HK-2 (cell line): ENCODE measurements around the gene FGF13.
A peak's percentile ranks its signal among the peaks of the same experiment; 100 is the strongest.

Experiments used
- DNase-seq: peaks from one replicate; pipeline ENCODE4 v3.0.0-alpha.2; 2018; ENCODE audit not compliant: unreplicated experiment

The FGF13 gene

DNA sequence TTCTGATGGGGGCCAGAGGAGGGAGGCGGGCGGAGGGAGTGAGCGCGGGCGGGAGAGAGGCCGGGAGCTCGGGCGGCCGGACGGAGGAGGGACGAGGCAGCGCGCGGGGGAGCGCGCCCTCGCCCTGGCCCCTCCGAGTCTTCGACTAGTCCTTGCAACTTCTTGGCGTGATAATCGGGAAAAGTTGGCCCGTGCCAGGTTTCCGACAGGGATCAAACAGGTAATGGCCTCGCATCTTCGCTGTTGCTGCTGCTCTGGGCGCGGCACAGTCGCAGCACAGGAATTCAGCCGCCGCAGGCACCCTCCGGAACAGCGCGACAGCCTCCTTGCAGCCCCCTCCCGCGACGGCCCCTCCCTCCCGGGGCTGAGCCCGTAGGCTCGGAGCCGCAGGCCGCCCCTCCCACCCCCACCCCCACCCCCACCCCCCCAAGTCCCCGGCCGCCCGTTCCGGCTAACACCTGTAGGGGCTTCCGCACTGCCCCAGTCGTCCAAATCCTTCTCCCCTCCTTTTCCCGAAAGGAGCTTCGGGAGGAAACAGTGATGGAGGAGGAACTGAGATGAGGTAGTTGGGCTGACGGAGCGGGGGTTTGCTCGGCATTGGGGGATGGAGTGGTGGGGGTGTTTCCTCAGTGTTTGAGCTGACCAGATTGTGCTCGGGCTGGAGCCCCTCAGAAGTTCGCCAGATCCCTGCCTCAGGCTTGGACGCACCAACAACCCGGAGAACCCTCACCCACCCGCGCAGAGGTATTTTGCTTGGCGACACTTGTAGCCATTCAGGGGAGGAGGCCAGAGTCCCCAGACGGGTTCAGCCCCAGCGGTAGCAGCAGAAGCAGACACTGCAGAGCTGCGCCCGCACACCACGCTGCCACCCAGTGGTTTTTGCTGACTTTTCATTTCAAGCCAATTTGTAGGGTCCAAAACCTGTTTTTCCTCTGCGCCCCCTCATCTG, at the start of gene FGF13:
TSS of gene FGF13 (minus strand) at position 319 of the 949 bp plus-strand sequence. CDS start 714 bp downstream, outside the sequence.
- DNase-seq, result peak; percentile 10

DNA sequence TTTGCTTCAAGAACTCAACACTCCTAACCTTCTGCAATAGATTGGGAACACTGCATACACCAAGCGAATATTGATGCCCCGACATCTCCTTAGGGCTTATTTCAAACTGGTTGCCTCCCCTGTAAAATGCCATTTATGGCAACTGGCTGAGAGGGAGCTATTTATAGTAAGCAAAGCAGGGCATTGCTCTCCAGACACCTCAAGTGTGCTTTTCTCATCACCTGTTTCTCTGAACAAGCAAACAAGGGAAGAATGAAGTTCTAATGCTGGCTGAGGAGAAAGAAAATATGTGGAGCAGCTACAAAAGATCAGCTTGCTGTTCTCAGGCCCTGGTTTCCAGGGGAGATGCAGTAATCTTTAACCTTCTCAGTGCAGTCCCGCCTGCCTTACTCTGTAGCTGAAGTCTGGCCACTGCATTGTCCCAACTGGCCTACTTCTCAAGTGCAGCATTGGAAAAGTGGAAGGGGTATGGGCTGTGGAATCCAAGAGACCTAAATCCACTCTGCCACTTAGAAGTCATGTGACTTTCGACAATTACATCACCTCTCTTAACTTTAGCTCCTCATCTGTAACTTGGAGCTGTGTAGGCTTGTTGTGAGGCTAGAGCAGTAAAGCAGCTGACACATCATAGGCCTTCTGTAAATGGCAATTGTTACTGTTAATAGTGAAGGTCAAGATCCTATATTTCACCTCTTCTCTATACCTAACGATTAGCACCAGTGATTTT, 47.9 kb upstream of the FGF13 start:
- DNase-seq, result no peak

DNA sequence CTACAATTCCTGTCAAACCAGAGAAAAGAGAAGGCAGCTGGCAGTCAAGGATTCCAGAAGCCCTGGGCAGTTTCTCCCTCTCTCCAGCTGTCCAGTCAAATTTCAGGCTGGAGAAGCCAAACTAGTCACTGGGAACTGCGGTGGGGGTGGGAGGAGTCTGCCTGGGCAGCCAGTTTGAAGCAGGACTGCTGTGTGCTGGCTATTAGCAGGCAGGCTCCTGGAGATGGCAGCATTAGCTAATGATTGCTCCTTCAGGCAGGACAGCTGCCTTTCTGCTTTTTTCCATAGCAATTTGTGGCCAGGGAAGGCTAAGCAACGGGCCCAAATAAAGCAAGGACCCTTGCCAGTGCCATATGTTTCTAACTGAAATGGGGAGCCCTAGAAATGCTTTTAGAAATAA, 44.7 kb upstream of the FGF13 start:
- peak; percentile 10 for DNase-seq

DNA sequence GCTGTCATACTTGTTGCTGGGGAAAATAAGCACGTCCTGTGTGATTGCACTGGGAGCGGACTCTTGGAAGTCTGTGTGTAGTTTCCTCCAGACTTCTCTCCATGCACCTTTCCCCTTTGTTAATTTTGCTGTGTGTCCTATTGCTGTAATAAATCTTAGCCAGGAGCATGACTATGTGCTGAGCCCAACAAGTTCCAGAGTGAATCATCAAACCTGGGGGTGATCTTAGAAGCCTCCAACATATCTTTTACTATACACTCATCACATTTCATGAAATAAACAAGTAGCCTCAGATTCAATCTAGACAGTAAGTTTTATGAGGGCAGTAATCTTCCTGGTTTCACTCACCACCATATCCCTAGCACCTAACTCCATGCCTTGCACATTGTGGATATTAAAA, 43.3 kb upstream of the FGF13 start:
- no peak for DNase-seq

DNA sequence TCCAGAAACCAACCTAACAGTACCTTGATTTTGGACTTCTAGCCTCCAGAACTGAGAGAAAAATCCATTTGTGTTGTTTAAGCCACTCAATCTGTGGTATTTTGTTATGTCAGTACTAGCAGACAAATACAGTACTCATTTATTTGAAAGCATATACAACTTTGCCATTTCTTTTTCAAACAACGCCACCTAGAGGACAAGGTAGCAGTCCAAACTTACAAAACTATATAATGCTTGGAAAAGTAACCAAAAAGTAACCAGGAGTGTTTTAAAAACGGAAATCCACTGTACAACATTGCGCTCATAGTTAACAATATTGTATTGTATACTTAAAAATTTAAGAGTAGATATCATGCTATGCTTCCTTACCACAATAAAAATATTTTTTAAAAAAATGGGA, 37.0 kb upstream of the FGF13 start:
- no peak for DNase-seq

DNA sequence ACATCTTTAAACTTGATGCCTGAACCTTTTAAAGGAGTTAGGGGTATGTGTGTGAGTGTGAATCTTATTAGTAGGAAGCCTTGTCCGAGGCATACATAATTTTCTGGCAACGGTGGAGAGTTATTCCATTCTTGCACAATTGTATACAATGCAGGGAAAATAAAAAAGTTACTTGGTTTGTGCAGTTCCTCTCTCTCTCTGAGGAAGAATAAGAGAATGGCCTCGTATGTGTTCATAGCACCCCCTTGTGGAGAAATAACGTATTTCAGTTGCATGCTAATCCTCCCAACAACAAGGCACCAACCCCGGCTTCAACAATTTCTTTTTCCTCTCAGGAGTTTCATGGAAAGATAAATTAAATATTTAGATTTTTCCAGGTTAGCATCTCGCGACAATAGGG, 33.7 kb upstream of the FGF13 start:
- no peak for DNase-seq

DNA sequence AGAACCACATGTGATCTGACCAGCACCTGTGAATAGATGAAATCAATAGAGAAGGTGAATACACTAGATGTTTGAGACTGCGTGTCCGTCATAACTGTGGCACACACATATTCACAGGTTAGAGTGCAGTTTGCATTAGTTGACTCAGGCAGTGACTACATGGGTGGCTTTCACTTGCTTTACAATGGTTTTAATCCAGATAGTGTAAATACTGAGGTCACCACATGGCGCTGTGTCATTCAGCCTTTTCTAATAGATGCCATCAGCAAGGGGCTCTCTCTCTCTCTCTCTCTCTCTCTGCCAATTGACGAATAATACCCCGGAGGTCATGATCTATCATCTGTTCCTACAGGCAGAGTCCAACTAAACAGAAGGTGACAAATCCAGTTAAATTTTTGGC, 30.7 kb upstream of the FGF13 start:
- DNase-seq, result no peak

DNA sequence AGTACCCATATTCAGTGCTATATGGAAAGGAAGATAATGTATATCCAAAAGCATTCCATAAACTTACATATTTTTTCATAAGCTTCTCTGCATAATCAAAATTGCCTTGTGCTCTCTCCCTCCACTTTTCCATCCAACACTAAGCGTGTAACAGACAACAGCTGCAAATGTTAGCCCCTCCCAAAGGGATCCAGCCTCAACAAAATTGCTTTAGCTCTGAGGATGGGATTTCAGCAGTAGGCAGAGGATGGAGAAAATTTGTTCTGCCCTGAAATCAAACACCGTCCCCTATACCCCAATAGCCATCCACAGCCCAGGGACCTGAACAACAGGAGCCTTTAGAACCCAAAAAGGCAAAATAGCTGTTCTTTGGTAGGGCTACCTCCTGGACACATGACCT, 28.8 kb upstream of the FGF13 start:
- no peak for DNase-seq

DNA sequence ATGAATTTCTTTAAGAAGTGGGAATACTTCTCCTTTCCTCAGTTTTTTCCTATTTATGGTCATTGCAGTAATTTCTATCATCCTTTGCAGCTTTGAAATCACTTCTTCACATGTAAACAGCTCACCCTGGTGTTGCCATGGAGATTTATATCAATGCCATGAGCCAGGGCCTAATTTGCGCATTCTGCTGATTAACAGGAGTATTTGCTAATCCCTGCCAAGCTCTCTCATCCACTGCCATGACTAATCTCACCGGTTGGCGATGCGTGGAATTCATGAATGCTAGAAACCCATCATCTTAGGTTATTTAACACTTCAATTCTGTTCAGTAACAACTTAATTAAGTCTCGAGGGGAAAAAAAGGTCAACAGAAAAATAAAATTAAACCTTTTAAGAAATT, 11.8 kb upstream of the FGF13 start:
- DNase-seq, result no peak

DNA sequence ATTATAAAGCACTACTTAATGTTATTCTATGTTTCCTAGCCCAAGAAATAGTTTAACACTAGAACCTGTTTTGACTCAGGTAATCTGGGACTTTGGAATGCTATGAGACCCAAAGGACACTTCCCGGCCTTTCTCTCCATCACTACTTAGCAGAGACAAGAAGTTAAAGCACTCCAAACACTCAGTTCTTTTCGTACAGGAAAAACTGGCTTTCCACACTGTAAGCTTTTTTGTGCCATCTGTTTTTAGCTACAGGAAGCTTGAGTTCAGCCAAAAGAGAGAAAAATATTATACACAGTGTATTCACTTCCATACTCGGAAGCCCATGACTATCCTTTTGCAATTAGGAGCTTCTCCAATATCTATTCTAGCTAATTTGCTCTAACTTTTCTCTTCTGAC, 7.9 kb upstream of the FGF13 start:
- DNase-seq, result no peak

DNA sequence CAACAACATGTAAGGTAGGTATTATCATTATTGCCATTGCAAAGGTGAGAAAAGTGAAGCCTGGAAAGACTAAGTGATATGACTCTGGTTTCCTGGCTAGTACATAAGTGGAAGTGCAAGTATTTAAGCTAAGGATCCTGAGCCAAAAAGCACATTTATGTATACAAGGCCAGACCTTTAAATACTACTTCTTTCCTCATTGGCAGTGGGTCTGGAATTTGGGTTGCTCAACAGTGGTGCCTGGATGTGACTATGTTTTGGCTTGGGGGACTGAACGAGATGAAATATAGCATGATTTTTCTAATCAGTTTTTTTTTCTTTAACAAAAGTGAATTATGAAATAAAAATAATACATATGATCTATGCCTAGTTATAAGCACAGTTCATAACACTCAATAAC, 7.4 kb upstream of the FGF13 start:
- no peak for DNase-seq

DNA sequence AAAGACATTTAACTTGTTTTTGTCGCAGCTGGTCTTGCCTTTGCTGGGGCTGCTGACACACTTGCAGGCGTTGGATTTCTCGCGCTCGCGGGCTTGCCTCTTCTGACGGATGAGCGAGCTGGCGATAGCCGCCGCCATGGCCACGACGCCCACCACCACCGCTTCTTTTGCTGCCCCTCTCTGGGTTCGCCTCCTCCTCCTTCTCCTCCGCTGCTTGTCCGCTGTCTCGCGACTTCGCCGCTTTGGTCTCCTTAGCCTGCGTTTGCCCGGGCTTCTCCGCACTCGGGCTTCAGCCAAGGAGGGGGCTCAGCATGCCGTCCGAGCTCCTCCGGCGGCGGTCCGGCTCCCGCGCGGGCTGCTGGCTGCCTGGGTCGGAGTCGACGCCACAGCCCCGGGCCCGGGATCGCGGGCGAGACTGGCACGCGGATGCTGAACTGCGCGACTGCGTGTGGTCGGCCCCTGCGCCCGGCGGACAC, 613 bp downstream of the FGF13 start:
- no peak for DNase-seq

DNA sequence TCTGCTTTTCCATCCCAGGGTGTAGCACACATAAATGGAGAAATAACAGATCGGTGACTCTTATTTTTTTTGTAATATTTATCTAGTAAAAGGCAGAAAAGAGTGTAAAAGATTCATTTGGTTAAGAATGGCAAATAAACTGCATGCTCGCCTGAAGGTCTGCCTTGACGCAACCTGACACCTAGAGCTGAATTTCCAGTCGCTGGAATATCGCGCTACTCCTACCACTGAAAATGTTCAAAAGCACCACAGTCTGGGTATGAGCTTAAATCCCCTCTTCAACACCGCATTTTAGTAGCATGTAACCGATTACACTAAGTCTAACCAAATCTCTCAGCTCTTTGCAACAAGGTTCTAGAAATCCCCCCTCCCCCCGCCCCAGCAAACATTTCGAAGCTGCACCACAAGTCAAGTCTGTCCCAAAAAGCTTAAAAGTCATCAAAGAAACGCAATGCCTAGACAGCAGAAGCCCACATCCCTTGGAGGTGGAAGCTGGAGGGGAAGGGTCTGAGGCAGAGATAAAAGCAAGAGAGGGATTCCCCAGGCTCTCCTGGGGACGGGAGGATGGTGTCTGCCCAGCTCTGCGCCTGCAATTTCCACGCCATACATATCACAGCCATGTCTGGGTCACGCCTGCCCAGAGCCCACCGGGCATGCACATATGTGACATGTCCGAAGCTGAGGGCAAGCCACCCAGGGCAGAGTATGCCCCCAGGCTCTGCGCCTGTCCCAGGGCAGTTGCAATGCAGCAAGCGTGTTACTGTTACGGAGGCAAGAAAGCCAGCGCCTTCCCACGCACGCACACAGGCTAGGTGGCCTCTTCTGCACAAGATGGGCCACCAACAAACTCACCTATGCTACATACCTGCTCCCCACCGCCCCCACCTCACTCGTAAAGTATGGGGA, 1.4 kb downstream of the FGF13 start:
- DNase-seq, result no peak

DNA sequence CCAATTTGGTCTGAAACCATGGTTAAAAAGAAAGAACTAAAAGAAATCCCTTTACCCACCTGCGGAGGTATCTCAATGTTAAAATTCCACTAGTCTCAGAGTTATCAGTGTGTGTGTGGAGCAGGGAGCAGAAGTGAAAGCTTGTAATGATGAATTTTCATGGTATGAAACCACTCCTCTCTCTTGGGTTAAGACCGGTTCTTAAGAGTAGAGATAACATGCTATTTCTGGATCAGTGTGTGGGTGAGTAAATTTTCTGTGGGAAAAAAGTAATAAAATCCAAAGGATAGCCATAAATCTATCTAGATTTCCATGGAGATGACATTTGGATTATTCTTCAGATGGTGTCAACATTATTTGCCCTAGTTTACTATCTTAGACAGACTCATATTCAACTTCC, 3.2 kb downstream of the FGF13 start:
- no peak for DNase-seq

DNA sequence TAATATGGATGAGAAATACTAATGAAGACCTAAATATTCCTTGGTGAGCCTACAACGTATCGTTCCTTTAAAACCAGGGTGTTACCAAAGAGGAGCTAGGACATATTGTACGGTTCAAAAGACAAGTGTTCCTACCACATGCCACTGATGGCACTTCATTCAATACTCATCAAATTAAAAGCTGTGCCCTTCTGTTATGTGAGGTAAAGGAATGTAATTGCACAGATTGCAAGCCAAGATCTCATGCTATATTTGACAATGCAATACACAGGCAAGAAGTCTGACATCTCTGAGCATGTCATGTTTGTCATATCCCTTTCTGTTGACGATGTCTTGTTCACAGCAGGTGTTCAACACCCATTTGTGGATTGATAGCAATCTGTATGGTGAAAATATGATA, 6.9 kb downstream of the FGF13 start:
- no peak for DNase-seq

DNA sequence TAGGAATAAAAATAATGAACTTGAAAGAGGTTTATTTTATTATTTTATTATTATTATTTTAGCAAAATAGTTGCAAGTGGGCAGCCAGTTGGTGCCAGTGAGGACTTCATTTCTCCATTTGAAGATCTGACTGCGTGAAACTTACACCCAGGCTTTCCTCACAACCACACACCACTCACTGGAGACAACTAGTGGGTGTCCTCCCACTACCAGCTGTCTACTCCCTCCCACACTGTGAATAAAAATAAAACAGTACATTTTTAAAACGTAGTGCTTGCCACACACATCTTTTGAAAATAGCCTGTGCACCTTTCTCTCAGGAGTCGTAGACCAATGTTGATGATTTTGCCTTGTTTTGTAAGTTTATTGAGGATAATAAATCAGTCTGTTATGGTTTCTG, 7.4 kb downstream of the FGF13 start:
- no peak for DNase-seq

DNA sequence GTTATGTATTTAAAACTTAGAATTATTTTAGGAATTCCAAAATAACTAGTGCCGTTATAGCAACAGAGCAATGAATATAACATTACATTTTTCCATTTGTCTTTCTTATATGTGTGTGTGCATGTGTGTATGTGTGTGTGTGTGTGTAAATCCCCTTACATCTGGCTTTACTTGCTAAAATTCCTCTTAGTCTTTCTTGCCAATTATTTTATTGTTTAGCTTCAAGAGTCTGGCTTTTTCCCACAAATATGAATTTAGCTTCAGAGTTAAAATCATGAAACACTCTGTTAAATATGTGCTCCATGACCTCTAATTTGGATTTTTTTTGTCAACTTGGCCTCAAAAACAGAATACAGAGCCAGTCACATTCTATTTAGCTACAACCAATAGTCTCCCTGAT, 18.9 kb downstream of the FGF13 start:
- DNase-seq, result no peak

DNA sequence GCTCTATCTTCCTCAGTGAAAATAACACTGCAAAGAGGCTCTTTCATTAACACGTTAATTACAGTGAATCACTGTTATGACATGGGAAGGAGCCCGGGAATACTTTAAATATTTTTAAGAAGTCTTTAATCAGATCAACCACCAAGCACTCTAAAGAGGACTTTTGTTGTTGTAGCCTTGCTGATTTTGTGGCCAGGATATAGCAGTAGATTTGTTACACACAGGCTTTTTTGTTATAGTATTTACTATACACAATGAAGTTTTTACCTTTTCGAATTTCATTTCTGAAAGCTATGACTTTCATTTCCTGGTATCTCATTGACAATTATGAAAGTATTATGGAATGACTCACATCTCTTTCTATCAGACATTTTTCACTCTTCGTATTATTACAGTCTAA, 20.3 kb downstream of the FGF13 start:
- no peak for DNase-seq

DNA sequence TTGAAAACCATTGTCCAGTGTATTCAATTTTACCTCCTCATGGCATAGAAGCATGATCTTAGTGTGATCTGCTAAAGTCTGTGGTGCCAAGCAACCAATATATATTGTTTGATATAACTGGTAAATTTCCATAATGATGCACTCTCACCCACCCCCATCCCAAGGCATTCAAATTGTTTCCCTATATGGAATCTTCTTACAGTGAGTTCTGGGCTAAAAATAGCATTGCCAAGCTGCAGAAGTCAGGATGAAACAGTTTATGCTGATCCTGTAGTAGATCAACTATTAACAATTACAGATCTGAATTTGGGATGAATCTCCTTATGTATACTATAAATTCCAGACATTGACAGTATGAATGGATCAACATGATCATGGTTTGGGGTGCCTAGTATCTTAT, 20.9 kb downstream of the FGF13 start:
- no peak for DNase-seq

DNA sequence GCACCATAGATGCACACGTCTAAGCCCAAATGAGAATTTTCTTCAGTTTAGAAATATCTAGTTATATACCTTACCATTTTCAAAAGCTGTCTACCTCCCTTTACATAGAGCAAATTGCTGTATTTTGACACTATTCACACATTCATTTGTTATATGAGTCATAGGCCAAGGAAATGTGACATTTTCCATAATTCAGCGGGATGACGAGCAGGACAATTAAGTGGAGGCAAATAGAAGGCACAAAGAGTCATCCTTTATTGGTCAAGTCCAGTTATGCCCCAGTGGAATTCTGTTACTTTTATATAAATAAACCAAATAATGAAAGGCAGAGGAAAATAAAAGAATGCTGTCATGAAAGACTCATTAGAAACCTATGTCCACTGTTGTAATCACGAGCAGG, 27.9 kb downstream of the FGF13 start:
- no peak for DNase-seq

DNA sequence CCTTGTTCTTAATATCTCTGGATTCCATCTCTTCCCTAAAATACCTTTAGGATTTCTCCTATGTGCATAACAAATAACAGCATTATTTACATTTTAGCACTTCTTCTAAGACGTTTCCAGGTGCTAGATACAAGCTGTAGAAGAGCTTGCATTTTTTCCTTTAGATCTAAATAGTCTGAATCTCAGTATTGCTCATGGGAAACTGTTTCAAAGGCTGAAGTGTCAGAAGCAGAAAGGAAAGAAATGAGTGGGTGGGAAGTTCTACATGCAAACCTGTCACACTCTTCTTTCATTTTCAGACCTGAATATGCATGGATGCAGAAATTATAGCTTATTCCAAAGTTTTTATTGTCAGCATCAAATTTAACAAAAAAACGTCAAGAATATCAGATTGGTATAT, 41.8 kb downstream of the FGF13 start:
- no peak for DNase-seq

DNA sequence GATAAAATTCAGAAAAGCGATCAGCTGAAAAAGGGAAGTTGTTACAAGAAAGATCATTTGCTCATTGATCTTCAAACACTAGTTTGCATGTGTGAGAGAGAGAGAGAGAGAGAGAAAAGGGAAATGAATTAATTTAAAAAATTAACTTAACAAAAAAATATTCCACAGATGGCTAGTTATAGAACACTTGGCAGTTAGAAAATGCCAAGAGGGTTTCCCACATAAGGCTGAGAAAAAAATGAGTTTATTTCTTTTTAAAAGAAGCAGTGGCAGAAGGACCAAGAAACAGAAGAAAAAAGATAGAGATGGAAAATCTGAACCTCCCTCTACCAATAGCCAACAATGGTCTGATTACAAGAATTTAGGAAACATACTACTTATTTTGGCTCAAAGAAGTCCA, 47.1 kb downstream of the FGF13 start:
- DNase-seq, result no peak
